ENCODE results near the gene FCMR.
A peak's percentile ranks its signal among the peaks of the same experiment; 100 is the strongest.
"Not testable (repeated sequence)": the region's sequence is repeated elsewhere in the genome, so short reads cannot be mapped to it uniquely, and the experiment has no call there.

Gene FCMR

DNA sequence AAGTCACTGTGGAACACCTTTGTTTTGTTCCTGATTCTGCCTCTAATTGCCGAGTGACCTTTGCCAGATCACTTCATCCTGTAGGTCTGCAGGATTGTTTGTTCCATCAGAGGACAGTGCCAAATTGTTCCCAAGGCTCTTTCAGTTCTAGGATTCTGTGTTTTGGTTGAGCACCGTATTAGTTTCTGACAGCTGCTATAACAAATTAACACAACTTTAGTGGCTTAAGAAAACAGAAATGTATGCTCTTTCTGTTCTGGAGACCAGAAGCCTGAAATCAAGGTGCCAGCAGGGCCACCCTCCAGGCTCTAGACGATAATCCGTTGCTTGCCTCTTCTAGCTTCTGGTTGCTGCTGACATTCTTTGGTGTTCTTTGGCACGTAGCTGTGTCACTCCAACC lies 27.9 kb upstream of the FCMR start:
- no peak for DNase-seq

GRCh38 chr1:206949208-206949607 lies 27.5 kb upstream of the FCMR start:
- DNase-seq, result no peak

DNA sequence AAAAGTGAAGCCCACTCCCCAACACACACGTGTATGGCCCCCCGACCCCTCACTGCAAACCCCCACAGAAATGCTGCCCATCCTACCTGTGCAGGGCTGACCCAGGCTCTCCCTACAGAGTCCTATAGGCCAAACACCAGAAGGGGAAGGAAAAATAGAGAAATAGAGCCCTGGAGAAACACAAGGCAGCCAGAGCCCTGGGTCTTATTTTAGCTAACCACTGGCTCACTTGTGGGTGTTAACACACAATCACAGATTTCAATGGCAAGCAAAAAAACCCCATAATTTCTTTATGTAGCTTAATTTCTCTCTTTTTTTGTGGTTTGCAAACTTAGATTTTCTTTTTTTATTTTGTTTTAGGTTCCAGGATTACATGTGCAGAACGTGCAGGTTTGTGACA lies 25.5 kb upstream of the FCMR start:
- no peak for DNase-seq

DNA sequence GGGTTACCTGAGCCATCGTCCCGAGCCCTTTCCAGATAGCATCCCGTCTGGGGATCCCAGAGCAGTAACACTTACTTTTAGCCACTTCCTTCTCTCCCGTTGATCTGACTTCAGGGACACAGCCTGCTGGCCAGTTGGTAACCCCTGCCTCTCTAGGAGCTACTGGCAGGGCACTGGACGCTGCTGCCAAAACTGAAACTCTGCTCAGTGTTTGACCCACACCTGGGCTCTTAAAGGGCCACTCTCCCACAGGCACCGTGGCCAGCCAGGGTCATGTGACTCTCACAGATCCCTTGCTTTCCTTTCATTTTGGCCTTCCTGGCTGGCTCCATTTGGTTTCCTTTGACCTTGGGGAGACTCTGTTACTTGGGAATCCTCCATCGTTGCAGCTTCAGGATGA lies 24.5 kb upstream of the FCMR start, which contains the start of gene PIGR:
Gene PIGR, minus strand, starts transcription at position 206 of the 400 bp plus-strand sequence. CDS start 5,935 bp downstream, outside the sequence.
- no peak for DNase-seq

GRCh38 chr1:206945779-206946178 lies 24.0 kb upstream of the FCMR start:
- no peak for DNase-seq

GRCh38 chr1:206944703-206945102 lies 23.0 kb upstream of the FCMR start:
- no peak for DNase-seq

DNA sequence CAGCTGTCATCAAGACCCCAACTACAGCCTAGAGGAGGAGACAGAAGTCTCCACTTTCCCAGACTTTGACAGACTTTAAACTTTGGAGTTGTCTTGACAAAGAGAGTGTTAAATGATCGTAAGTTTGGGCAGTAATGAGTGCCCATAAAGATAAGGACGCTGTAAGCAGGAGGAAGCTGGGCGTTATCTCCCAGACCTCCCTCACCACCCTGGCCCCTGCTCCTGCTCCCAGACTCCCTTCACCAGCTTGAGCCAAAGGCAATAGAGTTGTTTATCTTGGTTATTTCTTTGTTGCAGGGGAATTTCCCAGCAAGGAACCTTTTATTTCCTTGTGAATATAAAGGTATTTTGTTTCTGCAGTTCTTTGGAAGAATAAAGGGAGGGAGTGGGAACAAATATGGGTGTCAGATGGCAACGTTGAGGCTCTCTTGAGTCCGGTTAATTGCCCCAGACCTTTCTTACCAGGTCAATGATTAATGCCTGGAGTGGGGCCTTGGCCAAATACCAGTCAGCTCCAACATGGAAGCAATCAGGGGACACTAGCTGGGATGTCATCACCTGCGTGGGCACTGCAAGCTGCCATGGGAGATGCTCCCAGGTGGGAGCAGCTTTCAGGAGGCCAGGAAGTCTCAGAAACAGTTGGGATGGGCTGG lies 20.2 kb upstream of the FCMR start:
- no peak for DNase-seq

GRCh38 chr1:206940588-206940936 lies 18.8 kb upstream of the FCMR start:
- DNase-seq, result no peak

DNA sequence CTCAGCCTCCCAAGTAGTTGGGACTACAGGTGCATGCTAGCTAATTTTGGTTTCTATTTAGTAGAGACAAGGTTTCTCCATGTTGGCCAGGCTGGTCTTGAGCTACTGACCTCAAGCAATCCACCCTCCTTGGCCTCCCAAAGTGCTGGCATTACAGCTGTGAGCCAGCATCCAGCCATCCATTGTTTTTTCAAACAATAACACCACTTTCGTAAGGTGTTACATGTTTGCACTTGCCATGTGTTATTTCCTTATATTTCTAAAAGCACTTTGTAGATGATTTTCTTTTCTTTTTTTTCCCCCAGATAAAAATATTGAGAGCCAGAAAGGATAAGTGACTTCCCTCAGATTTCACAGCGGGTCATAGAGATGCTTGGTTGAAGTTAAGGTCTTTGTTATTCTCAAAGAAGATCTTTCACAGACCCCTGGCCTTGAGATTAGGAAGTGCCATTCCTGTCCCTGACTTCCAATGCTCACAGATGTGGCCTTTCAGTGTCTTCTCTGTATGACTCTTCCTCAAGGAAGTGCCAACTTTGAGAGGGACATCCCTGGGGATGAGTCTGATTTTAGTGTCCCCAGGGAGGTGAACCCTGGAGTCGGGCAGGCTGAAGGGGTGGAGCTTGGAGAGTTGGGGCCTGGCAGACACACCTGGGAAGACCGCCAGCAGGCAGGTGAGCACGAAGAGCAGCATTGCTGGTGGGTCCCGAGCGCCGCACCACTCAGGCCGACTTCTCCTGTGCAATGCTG lies 18.3 kb upstream of the FCMR start:
- DNase-seq, result no peak

- DNase-seq, result no peak
These were observed 17.4 kb upstream of the FCMR start for GRCh38 chr1:206939131-206939530.

DNA sequence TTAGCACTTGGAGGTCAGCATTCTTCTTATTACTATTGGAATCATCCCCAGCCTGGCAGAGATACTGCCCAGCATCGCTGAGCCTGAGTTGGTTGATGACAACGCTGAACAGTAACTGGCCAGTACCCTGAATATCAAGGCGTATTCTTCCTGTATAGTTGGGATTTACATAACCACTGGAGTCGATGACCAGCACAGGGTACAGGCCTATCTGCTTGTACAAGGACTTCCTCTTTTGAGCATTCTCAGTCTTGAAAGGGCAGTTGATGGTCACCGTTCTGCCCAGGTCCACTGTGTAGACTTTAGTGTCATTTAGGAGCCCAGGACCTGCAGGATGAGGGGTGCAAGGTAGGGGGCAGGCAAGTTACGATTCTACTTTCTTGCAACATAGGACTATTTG lies 15.7 kb upstream of the FCMR start:
- DNase-seq, result no peak

- peak; percentile 78 for DNase-seq
These were observed 13.8 kb upstream of the FCMR start for GRCh38 chr1:206935491-206936067.

DNA sequence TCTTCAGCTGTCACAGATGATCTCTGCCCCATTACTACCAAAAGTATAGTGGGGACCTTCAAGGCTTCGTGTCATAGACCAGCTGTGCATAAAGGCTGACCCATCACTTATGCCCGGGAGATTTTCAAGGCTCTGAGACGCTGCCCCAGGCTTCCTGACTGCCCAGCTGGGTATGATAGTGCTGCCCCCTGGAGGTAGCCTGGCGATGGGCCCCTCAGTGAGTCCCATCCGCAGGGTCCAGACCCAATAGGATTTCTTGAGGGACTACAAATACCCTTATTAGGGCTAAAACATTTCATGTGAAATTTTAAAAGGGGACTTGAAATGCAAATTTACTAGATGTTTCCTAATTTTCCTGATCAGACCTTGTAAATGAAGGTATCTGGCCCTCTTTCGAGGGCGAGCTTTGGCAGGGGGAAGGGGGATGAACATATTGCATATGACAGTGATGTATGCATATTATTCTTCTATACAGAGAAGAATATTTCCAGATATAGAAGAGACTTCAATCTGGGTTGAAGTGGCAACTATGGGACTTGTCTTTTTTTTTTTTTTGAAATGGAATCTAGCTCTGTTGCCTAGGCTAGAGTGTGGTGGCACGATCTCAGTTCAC lies 11.7 kb upstream of the FCMR start:
- DNase-seq, result peak; percentile 80

DNA sequence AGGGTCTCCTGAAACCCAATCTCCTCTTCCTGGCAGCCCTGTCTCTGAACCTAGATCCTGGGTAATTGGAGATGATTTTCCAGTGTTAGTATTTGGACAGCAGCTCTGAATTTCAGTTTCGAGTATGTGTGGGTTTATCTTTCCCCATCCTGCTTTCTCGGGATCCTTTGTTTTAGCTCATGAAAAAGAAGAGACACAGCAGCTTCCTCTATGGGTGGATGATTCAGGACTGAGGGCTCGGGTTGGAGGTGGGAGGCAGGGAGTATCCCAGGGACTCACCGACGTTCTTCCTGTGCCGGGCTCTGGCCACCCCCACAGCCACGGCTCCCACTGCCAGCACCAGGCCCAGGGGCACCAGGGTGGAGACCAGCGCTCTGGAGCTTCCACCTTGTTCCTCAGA lies 10.4 kb upstream of the FCMR start:
- no peak for DNase-seq

DNA sequence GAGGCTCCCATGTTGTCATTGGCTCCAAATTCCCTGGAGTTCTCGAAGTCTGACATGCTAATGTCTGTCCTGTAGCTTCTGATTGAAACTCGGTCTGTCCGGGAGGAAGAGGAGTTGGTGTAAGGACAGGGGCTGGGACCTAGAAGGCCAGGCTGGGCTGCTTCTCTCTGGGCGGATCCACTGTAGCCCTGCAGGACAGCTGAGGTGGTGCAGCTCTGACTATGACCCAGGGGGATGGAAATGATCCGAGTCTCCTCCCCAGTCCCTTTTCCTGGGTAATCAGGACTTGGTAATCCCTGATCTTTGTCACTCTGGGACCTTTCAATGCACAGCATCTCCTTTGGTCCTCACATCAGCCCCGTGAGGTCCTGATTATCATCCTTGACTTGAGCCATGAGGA lies 10.0 kb upstream of the FCMR start:
- DNase-seq, result no peak

- DNase-seq, result peak; percentile 56
These were observed 8.6 kb upstream of the FCMR start for GRCh38 chr1:206930210-206930798.

- DNase-seq, result no peak
These were observed 7.8 kb upstream of the FCMR start for GRCh38 chr1:206929524-206929923.

DNA sequence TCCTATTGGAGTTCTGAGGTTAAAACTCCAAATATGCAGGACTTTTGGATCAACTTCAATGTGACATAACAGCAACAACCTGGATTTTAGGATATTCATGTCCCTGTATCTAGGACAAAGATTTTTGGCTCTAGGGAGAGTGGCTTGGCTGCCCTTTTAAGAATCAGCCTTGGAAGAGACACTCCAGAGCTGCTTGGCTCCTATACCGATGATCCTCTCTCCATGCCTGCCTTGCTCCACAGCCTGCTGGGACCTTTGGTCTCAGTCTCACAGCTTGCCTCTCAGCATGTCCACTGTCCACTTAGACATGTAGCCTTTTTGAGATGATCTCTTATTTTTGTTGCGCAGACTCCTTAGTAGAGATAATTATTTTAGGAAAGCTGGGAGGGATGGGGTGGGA lies 4.5 kb upstream of the FCMR start:
- no peak for DNase-seq

GRCh38 chr1:206925106-206925736 lies 3.5 kb upstream of the FCMR start:
- DNase-seq, result peak; percentile 76

DNA sequence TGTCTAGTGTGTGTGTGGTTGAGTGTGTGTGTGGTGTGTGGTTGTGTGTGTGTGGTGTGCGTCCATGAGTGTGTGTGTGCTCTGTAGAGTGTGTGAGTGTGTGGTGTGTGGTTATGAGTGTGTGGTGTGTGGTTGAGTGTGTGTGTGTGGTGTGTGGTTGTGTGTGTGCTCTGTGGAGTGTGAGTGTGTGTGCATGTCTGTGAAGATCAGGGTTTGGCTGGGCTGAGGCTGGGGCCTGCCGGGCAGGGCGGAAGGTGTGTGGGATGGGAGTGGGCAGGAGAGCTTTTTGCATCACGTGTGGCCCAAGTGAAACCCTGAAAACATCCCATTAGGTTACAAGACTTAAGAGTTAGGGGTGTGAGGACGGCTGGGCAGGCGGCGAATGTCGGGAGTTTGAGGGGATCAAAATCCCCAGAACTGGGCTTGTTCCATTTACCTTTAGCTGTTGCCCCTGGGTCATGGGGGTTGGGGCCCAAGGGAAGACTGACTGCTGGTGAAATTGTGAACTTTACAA lies 2.9 kb upstream of the FCMR start:
- DNase-seq, result peak; percentile 51

- DNase-seq, result not testable (repeated sequence)
These were observed 2.3 kb upstream of the FCMR start for GRCh38 chr1:206923961-206924557.
